ENCODE results near the gene RHBDD2.

- no peak for TF ChIP-seq POLR2A (IDR thresholded peaks at IDR 0.05)
- TF ChIP-seq, protein P1, sequence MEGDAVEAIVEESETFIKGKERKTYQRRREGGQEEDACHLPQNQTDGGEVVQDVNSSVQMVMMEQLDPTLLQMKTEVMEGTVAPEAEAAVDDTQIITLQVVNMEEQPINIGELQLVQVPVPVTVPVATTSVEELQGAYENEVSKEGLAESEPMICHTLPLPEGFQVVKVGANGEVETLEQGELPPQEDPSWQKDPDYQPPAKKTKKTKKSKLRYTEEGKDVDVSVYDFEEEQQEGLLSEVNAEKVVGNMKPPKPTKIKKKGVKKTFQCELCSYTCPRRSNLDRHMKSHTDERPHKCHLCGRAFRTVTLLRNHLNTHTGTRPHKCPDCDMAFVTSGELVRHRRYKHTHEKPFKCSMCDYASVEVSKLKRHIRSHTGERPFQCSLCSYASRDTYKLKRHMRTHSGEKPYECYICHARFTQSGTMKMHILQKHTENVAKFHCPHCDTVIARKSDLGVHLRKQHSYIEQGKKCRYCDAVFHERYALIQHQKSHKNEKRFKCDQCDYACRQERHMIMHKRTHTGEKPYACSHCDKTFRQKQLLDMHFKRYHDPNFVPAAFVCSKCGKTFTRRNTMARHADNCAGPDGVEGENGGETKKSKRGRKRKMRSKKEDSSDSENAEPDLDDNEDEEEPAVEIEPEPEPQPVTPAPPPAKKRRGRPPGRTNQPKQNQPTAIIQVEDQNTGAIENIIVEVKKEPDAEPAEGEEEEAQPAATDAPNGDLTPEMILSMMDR (IDR thresholded peaks at IDR 0.05 in 8 of 11, conservative IDR thresholded peaks at IDR 0.05 in 3 of 11): no peak
Observed at GRCh38 chr7:75916685-75917634, 38.1 kb downstream of the RHBDD2 start.

Measured in spleen (tissue), 7 donors.